Muscle layer of duodenum (tissue), 2 donors: ENCODE measurements around the gene ARHGEF28.

ENCODE experiments used
- H3K27ac ChIP-seq: one replicate; pipeline ENCODE4 v1.7.0; 2013; ENCODE audit warnings: mild to moderate bottlenecking, low read length
- H3K27me3 ChIP-seq: one replicate; pipeline ENCODE4 v1.7.0; 2013; ENCODE audit warnings: low read depth, mild to moderate bottlenecking, control low read depth, low read length
- H3K36me3 ChIP-seq, 2 donors: one replicate each; pipeline ENCODE4 v1.7.0; 2013; ENCODE audit warnings: low read length in 2 of 2, control low read depth in 1 of 2, mild to moderate bottlenecking in 1 of 2; ENCODE audit not compliant: insufficient read depth in 2 of 2, control insufficient read depth in 1 of 2
- H3K4me1 ChIP-seq, 2 donors: one replicate each; pipeline ENCODE4 v1.7.0; 2013; ENCODE audit warnings: low read length in 2 of 2, mild to moderate bottlenecking in 2 of 2, control low read depth in 1 of 2, moderate library complexity in 1 of 2; ENCODE audit not compliant: insufficient read depth in 2 of 2, control insufficient read depth in 1 of 2
- H3K4me3 ChIP-seq, 2 donors: one replicate each; pipeline ENCODE4 v1.7.0; 2013; ENCODE audit warnings: low read length in 2 of 2, low read depth in 1 of 2, mild to moderate bottlenecking in 1 of 2
- H3K9me3 ChIP-seq, 2 donors: one replicate each; pipeline ENCODE4 v1.7.0; 2013; ENCODE audit warnings: low read length in 2 of 2, control low read depth in 1 of 2, mild to moderate bottlenecking in 1 of 2; ENCODE audit not compliant: control insufficient read depth in 1 of 2
- donor health status: healthy.

The ARHGEF28 gene

GRCh38 chr5:73747696-73748380, 121.8 kb downstream of the ARHGEF28 start:
- no peaks in the 10 kb centered on the region for H3K27me3 ChIP-seq
- peaks cover 0 to 3% of the 10 kb centered on the region in 2 donors for H3K9me3 ChIP-seq
- H3K4me3 ChIP-seq = no peak overlapping the region
- H3K36me3 ChIP-seq = no peaks in the 10 kb centered on the region
- peaks cover 0 to 26% of the 10 kb centered on the region in 2 donors for H3K4me1 ChIP-seq
- peak overlapping the region; percentile 14 for H3K27ac ChIP-seq

- Histone ChIP-seq H3K9me3 (peaks cover 0 to 3% of the 10 kb centered on the region in 2 donors), H3K36me3 (peaks cover 0 to 4% of the 10 kb centered on the region in 2 donors), H3K4me1 (peaks cover 0 to 22% of the 10 kb centered on the region in 2 donors), H3K27ac (no peak overlapping the region), H3K4me3 (peak overlapping the region in 1 of 2 donors; percentile 10), H3K27me3 (no peaks in the 10 kb centered on the region)
Observed at GRCh38 chr5:73748510-73749400, 122.8 kb downstream of the ARHGEF28 start.

DNA sequence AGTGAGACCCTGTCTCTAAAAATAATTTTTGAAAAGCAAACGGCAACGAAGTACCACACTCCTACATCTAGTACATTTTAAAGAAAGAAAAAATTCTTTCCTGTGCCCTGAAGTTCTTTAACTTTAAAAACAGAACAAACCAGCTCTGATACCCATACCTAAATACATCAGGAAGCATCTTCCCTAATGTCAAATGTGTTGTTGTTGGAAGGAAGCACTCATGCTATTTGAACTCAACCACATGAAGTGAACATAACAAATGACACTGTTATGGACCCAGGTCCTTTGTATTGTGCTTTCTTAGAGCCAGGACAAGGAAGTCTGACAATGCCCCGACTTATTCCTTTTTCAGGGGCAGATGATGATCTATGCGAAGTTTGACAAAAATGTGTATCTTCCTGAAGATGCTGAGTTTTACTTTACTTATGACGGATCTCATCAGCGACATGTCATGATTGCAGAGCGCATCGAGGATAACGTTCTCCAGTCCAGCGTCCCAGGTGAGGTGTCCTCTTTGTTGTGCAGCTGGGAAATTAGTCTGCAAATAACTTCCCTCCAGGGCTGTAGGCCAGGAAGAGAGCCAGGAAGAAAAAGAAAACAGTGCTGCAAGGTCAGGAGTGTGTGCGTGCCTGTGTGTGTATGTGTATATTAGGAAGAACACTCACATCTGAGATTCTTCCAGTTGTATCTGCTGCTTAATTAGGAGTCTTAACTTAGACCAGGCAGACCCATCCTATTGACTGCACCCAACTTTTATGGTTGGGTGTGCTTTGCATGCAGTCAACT, 123.7 kb downstream of the ARHGEF28 start:
- Histone ChIP-seq H3K27me3 (no peaks in the 10 kb centered on the region), H3K9me3 (peaks cover 0 to 3% of the 10 kb centered on the region in 2 donors), H3K4me1 (peaks cover 0 to 22% of the 10 kb centered on the region in 2 donors), H3K36me3 (peaks cover 0 to 4% of the 10 kb centered on the region in 2 donors), H3K4me3 (peak overlapping the region in 1 of 2 donors; percentile 10), H3K27ac (no peak overlapping the region)

DNA sequence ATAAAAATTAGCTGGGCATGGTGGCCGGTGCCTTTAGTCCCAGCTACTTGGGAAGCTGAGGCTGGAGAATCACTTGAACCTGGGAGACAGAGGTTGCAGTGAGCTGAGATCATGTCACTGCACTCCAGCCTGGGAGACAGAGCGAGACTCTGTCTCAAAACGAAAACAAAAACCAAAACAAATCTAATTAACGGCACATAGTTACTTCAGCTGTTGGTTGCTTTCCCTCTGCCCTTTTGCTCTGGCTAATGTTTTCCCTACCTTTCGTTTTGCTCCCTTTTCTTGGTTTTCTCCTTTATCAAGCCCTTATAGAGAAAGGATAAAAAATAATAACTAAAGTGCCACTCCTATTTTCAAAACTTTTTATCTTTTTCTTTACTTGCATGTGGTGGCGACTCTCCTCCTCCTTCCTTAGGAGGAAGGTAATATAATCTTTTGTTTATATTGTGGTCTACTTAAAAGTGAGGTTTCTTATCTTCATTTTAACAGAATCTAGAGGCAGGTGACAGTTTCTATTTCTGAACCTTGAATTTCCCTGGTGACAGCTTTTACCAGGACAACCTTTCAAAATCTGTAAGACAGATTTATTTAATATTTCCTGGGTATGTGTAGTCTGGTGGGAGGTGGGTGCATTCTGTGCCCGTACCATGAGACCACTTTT, 125.4 kb downstream of the ARHGEF28 start:
- H3K9me3 ChIP-seq = peaks cover 0 to 3% of the 10 kb centered on the region in 2 donors
- H3K4me1 ChIP-seq = peaks cover 0 to 22% of the 10 kb centered on the region in 2 donors
- no peak overlapping the region for H3K27ac ChIP-seq
- peaks cover 0 to 4% of the 10 kb centered on the region in 2 donors for H3K36me3 ChIP-seq
- H3K4me3 ChIP-seq = no peak overlapping the region
- no peaks in the 10 kb centered on the region for H3K27me3 ChIP-seq

DNA sequence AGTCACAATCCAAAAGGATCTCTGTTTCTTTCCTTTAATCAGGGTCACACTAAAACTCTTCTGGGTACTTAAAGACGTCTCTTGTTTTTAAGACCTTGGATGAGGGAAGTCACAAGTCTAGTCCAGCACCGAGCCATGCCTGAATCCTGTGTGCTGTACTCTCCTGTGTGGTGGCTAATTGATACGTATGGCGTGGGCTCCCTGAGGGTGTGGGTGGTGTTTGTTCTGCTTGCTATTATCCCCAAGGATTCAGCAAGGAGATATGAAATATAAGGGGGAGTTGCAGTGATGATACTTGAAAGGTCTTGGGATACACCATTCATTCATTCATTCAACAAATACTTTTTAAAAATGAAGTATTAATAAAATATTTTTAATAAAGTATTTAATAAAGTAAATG, 128.3 kb downstream of the ARHGEF28 start:
- H3K36me3 ChIP-seq = peaks cover 0 to 4% of the 10 kb centered on the region in 2 donors
- H3K27me3 ChIP-seq = no peaks in the 10 kb centered on the region
- no peak overlapping the region for H3K4me3 ChIP-seq
- H3K9me3 ChIP-seq = no peaks in the 10 kb centered on the region
- H3K4me1 ChIP-seq = peaks cover 0 to 17% of the 10 kb centered on the region in 2 donors
- no peak overlapping the region for H3K27ac ChIP-seq

- peaks cover 0 to 7% of the 10 kb centered on the region in 2 donors for H3K4me1 ChIP-seq
- peaks cover 0 to 4% of the 10 kb centered on the region in 2 donors for H3K36me3 ChIP-seq
- no peaks in the 10 kb centered on the region for H3K9me3 ChIP-seq
- no peaks in the 10 kb centered on the region for H3K27me3 ChIP-seq
- no peak overlapping the region for H3K4me3 ChIP-seq
- no peak overlapping the region for H3K27ac ChIP-seq
Observed at GRCh38 chr5:73757416-73757815, 131.4 kb downstream of the ARHGEF28 start.

DNA sequence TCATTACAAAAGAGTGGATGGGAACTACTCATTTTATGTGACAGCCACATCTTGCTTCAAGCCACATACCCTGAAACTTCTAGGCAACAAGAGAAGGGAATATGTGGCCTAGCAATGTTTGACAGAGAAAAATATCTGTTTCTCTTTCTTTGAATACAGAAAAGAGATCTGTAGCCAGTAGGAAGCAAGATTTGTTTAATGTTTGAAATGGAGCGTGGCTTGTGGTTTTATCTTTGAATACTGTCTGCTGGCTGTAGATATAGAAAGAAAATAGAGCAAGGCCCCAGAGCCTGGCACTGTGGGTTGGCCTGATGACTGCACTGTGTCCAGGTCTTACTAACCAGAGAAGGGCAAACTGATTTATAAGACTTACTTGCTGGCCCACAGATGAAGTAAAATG, 133.8 kb downstream of the ARHGEF28 start:
- no peaks in the 10 kb centered on the region for H3K27me3 ChIP-seq
- no peak overlapping the region for H3K27ac ChIP-seq
- H3K4me1 ChIP-seq = peaks cover 0 to 7% of the 10 kb centered on the region in 2 donors
- no peaks in the 10 kb centered on the region for H3K9me3 ChIP-seq
- no peaks in the 10 kb centered on the region for H3K36me3 ChIP-seq
- no peak overlapping the region for H3K4me3 ChIP-seq

GRCh38 chr5:73763300-73764032, 137.5 kb downstream of the ARHGEF28 start:
- Histone ChIP-seq H3K9me3 (no peaks in the 10 kb centered on the region), H3K4me1 (no peaks in the 10 kb centered on the region), H3K27me3 (no peaks in the 10 kb centered on the region), H3K27ac (no peak overlapping the region), H3K36me3 (no peaks in the 10 kb centered on the region), H3K4me3 (no peak overlapping the region)

DNA sequence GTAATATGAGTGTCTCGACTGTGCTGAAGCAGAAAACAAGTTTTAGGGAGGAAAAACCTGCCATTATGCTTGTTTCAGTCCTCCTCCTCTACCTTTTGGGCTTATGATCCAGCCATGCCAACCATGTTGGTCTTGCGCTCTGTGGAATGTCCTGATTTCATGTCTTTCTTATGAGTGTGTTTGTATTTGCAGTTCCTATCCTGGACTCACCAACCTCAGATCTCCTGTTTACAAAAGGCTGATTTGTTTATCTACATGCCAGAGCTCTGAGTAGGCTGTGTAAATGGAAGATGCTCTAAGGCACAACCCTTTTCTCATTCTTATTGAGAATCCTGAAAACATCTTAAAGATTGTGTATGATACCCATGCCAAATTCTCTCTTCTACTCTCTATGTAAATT, 138.6 kb downstream of the ARHGEF28 start:
- Histone ChIP-seq H3K9me3 (no peaks in the 10 kb centered on the region), H3K36me3 (no peaks in the 10 kb centered on the region), H3K27me3 (no peaks in the 10 kb centered on the region), H3K4me3 (no peak overlapping the region), H3K27ac (no peak overlapping the region), H3K4me1 (no peaks in the 10 kb centered on the region)

DNA sequence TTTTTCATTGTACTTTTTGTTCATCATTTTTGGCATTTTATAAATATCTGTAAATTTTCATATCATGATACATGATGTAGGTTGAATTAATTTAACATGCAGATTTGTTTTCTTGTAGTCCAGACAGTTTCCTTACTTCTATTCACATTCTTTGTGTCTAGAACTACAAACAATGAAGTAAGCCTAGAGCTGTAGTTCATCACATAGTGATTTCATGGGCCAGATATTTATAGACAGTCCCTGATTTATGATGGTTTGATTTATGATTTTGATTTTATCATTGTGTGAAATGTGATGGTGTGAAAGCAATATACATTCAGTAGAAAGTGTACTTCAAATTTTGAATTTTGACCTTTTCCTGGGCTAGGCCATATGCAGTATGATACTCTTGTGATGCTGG, 139.0 kb downstream of the ARHGEF28 start:
- Histone ChIP-seq H3K36me3 (no peaks in the 10 kb centered on the region), H3K4me1 (no peaks in the 10 kb centered on the region), H3K27me3 (no peaks in the 10 kb centered on the region), H3K27ac (no peak overlapping the region), H3K4me3 (no peak overlapping the region), H3K9me3 (no peaks in the 10 kb centered on the region)
